ENCODE measurements around the gene KLF12.

The KLF12 gene

GRCh38 chr13:74134777-74135325 is 647 bp upstream of the KLF12 start:
- DNase-seq: no peak

DNA sequence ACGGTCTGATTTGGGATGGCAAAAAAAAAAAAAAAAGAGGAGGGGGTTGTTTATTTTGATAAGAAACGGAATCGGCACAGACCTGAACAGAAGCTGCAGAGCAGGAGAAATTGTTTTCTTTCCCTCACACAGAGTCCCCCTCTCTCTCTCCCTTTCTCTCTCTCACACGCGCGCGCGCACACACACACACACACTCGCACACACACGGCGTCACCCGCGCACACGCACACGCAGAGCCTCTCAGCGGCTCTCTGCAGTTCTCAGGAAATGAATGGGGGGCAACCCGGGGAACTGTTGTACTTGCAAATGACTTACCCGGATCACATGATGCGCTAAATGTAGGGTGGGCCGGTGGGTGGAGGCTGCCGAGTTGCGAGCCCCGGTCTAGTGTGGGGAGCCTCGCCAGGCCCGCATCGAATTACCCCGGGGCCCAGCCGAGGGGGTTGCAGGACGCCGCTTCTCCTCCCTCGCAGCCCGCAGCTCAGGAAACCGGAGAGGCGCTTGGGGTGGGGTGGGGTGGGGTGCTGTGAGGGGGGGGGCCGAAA is 475 bp downstream of the KLF12 start:
- DNase-seq: peak; percentile 73

DNA sequence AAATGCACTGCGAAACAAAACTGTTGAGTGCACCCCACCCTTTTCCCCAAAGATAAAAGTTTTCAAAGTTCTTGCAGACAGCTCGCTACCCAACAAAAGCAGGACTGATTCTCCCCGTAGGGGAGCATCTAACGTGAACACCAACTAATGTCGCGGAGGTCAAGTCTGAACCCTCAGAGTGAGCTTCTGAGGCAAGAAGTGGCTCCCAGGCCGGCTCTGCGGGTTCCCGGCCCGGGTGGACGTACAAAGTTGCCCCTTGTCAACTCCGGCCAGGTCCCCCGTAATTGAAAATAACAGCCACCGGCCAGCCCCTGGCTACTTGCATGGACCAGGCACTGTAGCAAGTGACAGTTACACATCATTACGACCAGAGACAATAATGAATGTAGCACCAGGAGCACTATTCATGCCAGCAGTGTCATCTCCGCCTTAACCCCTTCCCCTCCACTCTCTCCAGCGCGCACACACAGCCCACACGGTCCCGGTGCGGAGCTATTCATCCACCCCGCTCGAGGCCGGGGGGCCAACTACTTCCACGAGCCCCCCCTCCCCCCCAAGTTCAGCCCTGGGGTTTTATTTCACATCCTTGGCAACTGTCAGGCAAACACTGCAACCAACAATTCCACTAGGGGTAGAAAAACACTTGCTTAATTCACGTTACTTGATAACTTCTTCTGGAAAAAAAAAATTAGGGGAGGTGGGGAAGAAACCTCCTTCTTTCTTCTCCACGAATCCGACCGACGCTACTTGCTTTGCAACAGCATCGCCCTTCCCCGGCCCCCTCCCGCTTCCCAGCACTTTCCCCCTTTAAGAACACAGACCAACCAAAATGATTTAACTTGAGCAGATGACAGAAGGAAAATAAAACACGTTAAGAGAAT is 1.2 kb downstream of the KLF12 start:
- no peak for DNase-seq

DNA sequence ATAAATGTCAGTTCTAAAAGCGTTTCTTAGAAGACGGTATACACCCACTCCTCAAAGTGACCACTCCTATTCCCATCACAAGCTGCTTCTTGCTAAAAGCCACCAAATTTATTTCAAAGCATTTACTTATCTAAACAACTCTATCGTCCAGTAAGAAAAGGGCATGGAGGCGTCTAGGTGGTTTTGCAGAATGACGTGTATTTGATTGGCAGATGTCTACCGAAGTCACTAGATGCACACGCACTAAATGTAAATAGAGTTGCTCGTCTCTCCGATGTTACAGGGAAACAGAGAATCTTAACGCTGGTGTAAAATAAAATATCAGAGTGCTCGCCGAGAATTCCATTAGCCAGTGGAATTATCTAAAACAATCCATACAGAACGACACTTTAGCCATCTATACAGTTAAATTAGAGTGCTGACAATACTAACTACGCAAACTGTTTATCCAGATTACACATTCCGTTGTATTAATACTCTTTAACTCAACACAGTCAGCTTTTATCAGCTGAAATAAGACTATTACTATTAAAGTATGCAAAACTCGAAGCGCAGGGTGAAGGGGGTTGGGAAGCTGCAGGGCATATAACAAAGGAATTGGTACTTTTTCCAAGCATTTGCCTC is 1.9 kb downstream of the KLF12 start:
- no peak for DNase-seq

GRCh38 chr13:74131227-74131626 is 3.0 kb downstream of the KLF12 start:
- no peak for DNase-seq

DNA sequence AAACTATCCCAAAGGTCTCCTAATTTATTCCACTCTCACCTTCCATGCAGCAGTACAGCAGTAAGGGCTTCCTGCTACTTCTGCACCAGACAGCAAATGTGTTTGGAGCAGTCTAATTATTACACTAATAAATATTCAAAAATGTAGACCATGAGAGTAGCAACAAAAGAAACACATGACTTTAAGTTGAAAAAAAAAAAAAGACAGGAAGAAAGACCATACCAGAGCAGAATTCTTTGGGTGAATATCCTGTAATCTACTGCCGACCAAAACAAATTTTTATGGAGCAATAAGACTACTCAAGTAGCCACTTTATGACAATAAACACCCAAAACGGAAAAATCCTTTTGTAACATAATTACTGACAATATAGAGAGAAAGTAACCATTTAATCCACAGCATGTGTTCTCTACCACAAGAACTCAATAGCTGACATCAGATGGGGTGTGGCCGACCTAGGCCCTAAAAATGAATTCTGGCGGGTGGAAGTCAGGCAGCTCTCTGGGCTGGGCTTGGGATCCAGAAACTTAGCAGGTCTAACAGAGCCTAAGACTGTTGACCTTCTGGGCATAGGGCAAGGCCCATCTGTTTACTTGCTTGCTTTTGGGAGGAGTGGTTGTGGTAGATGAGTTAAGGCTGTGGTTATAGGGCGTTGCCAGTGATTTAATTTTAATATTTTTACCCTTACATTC is 4.6 kb downstream of the KLF12 start:
- no peak for DNase-seq

- no peak for DNase-seq
Measured at GRCh38 chr13:74128156-74128767, 5.9 kb downstream of the KLF12 start.

DNA sequence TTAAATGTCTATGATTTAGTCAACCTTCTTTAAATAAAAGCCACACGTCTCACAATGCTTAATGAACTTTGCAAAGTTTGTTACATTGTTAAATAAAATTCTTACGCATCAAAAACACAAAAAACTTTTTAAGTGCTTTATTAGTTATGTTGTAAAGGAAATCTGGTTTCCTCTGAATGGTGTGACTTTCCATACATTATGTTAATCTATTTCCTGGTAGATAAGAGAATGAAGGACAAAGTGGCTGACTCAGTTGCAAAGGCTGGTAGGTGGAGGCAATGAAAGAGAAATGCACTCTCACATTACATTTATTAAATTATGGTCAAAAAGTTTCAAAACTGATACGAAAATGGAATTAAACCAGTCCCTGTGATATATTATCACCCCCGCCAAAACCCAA is 15.9 kb downstream of the KLF12 start:
- DNase-seq: no peak

DNA sequence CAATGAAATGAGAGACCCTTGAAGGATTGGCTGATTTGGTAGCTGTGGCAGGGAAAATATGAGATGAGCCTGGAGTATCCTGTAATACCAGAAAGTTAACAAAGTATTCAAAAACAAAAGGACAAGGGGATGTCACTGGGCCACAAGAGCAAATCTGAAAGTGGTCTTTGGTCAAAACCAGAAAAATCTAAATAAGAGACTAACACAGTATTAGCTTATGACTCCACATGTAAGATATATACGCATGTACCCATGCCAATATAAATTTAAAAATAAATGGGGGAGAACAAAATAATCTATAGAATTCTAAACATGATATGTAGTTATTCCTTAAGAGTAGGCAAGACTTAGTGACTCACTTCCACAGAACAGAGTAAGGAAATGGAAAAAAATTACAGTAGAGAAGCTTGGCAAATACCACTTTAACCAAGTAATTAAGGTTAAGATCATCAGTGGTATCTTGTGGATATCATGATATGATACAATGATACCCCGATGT is 16.9 kb downstream of the KLF12 start:
- DNase-seq: no peak

- no peak for DNase-seq
Measured at GRCh38 chr13:74115133-74115532, 19.1 kb downstream of the KLF12 start.

- no peak for DNase-seq
Measured at GRCh38 chr13:74114641-74115040, 19.6 kb downstream of the KLF12 start.

DNA sequence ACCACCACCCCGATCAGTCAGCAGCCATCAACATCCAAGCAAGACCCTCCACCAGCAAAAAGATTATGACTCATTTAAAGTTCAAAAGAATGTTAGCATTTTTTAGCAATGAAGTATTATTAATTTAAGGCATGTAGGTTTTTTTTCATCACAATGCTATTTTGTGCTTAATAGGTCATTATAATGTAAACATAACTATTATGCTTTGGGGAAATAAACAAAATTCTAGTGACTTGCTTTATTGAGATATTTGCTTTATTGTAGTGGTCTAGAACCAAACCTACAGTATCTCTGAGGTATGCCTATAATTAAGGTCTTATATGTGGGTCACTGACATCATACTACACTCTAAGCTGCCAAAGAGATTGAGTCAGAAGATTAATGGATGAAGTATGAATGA is 20.0 kb downstream of the KLF12 start:
- DNase-seq: no peak

- no peak for DNase-seq
Measured at GRCh38 chr13:74111901-74112824, 22.0 kb downstream of the KLF12 start.

DNA sequence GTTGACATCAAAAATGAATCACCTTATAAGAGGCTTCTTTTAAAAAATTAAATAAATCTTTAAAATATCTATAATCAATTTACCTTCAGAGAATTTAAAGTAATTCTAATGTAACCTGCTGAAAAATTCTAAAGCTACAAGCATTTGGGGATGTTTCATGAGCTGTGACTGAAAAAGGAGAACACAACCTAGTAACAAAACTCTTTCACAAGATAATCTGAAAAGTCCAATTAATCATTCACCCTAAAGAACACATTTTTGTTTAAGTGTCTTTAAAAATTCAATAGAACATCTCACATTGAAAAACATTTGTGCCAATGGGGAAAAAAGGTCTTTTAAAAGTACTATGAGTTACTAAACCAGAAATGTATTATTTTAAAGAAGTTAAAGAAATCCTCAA is 22.8 kb downstream of the KLF12 start:
- DNase-seq: no peak

GRCh38 chr13:74110053-74110452 is 24.2 kb downstream of the KLF12 start:
- no peak for DNase-seq

- DNase-seq: no peak
Measured at GRCh38 chr13:74107598-74107997, 26.6 kb downstream of the KLF12 start.

- no peak for DNase-seq
Measured at GRCh38 chr13:74105871-74106270, 28.3 kb downstream of the KLF12 start.

DNA sequence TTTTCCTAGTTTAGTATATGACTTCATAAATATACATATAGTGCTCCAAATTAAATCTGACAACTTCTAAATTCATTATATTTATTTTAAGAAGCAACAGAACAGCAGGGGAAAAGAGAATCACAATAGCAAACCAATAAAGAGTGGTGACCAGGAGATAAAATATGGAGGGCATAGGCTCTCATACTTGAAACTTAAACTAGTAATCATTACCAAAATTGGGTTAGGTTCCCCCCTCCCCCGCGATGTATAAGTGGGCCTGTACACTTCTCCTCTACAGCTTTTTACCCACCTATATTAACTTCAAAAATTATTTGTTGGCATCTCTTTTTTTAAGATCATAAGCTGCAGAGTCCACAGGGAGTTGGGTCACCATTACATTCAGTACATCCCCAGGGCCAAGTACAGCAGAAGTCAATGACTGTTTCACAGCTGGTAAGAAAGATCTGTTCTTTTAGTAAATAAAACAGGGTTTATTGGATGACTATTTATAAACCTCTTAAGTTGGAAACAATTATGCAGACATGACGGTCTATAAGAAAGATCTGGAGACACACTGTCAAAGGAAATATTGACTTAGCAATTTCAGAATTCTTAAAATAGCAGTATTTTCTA is 29.4 kb downstream of the KLF12 start:
- no peak for DNase-seq

- DNase-seq: no peak
Measured at GRCh38 chr13:74103970-74104555, 30.1 kb downstream of the KLF12 start.

- DNase-seq: no peak
Measured at GRCh38 chr13:74103196-74103595, 31.0 kb downstream of the KLF12 start.

GRCh38 chr13:74102691-74103090 is 31.5 kb downstream of the KLF12 start:
- no peak for DNase-seq

Data from GOT3 (cell line).